ENCODE measurements around the gene ASCL2.
"Not testable (repeated sequence)": the region's sequence is repeated elsewhere in the genome, so short reads cannot be mapped to it uniquely, and the experiment has no call there.

ASCL2 gene

DNA sequence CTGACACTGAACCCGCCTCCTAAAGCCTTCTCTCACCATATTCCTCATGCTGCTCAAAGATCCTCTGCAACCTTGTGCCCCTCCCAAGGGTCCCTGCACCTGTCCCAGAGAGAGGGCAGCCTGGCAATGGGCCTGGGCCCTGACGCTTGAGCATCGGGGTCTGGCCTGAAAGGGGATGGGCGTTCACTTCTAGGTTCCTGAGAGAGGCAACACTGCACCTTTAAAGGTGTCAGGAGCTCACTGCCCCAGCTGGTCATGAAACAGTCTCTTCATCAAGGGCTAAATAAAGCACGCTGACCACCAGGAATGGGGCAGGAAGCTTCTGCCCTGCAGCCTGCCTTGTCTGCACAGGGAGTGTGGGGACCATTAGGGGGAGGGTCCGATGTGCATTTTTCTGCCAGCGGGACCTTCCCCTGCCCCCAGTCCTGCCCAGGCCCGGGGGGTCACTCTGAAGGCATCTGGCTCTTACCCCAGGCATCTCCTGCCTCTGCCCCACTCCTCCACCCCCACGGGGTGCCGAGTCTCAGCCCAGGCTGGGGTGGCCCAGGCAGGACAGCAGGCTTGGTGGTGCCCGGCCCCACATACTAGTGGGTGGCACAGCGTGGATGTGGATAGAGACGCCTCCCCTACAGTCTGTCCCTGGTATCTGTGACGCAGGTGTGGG lies 27.9 kb upstream of the ASCL2 start:
- no peak for DNase-seq (ENCODE audit: low read depth in 2 of 2)

DNA sequence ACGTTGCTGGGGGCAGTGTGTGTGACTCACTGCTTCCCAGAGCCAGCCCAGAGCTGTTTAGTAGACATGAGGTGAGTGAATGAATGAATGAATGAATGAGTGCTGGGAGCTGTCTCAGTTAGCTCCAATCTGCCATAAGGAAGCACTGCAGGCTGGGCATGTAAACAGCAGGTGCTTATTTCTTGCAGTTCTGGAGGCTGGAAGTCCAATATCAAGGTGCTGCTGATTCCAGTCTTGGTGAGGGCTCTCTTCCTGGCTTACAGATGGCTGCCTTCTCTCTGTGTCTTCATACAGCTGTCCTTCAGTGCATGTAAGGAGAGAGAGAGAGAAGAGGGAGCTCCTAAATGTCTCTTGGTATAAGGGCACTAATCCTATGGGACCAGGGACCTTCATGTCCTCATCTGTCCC lies 27.2 kb upstream of the ASCL2 start:
- DNase-seq (ENCODE audit: low read depth in 2 of 2): no peak

DNA sequence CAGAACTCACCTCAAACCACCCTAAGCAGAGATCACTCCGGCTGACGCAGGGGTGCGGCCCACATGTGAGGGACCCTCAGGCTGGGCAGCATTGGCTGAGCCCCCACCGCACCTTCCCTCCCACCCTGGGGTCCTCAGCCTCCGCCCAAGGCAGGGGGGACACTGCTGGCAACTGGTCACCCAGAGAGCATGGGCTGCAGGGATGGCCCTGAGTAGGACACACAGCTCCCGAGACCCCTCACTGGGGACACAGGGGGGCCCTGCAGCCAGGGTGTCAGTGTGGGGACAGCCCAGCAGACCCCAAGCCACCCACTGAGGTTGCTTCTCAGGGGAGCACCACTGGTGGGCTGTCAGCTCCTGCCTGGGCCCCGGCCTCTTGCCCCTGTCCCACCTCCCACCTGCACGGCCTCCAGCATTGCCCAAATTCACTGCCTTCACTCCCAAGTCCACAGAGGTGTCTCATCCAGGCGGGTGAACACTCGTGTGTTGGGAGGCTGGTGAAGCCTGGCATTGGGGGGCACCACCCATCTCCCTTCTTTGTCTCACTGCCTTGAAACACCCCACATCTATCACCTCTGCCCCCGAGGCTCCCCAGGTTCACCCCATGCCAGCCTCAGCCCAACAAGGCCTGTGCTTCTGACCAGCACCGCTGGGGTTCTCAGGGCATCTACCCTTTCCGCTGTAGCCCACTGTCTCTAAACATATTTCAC lies 26.7 kb upstream of the ASCL2 start:
- no peak for DNase-seq (ENCODE audit: low read depth in 2 of 2)

DNA sequence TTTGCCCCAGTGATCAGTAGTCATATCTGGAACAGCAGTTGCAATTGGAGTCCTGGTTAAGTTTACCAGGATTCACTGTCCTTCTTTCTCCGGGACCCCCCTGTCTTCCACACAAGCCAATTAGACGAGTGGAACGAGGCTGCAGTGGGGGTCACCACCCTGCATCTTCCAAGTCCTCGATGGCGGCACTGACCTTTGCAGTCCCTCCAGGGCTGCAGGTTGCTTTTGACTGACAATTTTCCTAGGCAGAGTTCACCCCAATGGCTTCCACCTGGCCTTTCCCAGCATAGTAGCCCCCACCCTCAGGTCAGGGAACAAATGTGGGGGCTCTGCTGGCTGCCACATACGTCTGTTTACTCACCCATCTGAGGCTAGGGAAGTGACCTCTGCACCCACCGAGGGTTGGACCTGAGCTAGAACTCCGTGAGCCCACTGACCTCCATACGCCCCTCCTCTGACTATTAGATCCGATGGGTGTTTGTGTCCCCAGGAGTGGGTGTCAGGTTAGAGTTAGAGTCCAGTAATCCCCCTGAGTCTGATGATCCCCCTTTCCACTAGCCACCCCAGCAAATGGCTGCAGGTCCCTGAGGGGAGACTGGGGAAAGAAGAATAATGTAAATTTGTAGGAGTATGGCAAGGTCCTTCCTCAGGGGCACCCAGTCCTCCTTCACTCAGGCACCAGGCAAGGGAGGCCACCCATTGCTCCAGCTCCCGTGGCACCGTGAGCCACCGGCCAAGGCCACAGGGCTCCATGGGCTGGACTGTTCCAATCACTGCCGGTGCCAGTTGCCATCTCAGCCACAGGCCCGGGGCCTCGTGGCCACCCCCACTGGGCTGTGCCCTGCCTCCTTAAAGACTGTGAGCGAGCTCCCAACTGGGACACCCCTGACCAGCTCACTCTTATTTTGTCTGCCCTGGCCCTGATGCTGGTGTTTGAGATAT lies 25.9 kb upstream of the ASCL2 start:
- no peak for DNase-seq (ENCODE audit: low read depth in 2 of 2)

- DNase-seq (ENCODE audit: low read depth in 2 of 2): no peak
These were observed 24.5 kb upstream of the ASCL2 start for GRCh38 chr11:2294926-2295290.

- DNase-seq (ENCODE audit: low read depth in 2 of 2): no peak
These were observed 23.9 kb upstream of the ASCL2 start for GRCh38 chr11:2293984-2294925.

GRCh38 chr11:2293531-2293971 lies 23.2 kb upstream of the ASCL2 start:
- no peak for DNase-seq (ENCODE audit: low read depth in 2 of 2)

- DNase-seq (ENCODE audit: low read depth in 2 of 2): no peak
These were observed 20.0 kb upstream of the ASCL2 start for GRCh38 chr11:2290351-2290841.

- DNase-seq (ENCODE audit: low read depth in 2 of 2): no peak
These were observed 19.5 kb upstream of the ASCL2 start for GRCh38 chr11:2289859-2290258.

DNA sequence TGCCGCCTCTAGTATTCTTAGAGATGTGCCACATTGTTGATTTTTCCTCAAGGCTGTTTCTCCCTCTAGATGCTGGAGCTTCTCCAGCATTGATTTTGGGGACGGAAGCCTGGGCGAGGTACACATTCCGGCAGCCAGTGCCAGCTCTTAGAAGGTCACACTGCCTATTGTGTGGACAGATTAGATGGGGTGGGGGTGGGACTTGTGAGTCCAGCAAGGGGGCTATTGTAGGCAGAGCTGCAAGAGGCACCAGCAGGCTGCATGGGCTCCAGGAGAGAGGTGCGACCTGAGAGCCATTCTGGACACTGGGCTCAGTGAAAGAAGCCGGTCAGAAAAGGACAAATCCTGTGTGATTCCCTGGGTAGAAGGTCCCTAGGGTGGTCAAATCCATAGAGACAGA lies 19.0 kb upstream of the ASCL2 start:
- DNase-seq (ENCODE audit: low read depth in 2 of 2): no peak

GRCh38 chr11:2287091-2287490 lies 16.7 kb upstream of the ASCL2 start:
- no peak for DNase-seq (ENCODE audit: low read depth in 2 of 2)

- not testable (repeated sequence) for DNase-seq (ENCODE audit: low read depth in 2 of 2)
These were observed 16.0 kb upstream of the ASCL2 start for GRCh38 chr11:2286350-2286749.

GRCh38 chr11:2280208-2280607 lies 9.8 kb upstream of the ASCL2 start:
- no peak for DNase-seq (ENCODE audit: low read depth in 2 of 2)

GRCh38 chr11:2277933-2278523 lies 7.6 kb upstream of the ASCL2 start:
- no peak for DNase-seq (ENCODE audit: low read depth in 2 of 2)

- no peak for DNase-seq (ENCODE audit: low read depth in 2 of 2)
These were observed 6.6 kb upstream of the ASCL2 start for GRCh38 chr11:2277008-2277346.

- DNase-seq (ENCODE audit: low read depth in 2 of 2): no peak
These were observed 6.1 kb upstream of the ASCL2 start for GRCh38 chr11:2276280-2277007.

DNA sequence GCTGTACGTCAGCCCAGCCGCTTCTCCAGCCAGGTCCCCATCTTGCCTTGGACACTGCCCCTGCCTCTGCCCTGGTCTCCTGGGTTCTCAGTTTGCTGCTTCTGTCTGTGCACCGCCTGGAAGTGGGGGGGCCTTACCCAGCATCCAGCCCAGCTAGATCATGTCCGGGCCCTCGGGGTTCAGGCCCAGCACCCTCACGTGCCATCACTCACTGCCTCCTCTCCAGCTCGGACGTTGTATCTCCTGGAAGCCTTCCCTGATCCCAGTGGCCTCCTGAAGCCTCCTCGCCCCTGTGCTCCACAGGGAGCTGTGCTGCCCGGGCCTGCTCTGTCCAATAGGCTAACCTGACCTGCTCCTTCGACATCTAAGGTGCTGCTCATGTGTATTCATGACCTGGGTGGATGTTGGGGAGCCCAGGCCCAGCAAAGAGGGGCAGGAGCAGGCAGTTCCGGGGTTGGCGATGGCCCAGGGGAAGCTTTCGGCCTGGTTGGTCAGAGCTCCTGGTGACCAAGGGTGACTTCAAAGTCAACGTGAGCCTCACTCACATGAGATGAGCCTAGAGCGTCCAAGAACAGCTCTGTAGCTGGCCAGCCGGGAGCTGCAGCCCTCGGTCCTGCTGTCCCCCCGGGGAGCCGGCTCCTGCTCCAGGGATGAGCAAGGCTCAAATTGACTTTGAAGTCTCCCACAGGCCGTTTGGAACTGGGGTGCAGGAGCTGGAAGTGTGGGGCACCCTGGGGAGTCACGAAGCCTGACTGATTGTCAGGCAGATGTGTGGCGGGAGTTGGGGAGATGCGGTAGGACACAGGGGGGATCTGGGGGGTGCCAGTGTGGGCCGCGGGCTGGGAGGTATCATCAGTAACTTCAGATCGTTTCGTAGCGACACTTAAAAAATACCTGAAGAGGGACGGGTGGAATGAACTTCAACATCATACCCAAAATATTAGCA lies 5.2 kb upstream of the ASCL2 start:
- no peak for DNase-seq (ENCODE audit: low read depth in 2 of 2)

GRCh38 chr11:2273771-2274170 lies 3.4 kb upstream of the ASCL2 start:
- DNase-seq (ENCODE audit: low read depth in 2 of 2): no peak

DNA sequence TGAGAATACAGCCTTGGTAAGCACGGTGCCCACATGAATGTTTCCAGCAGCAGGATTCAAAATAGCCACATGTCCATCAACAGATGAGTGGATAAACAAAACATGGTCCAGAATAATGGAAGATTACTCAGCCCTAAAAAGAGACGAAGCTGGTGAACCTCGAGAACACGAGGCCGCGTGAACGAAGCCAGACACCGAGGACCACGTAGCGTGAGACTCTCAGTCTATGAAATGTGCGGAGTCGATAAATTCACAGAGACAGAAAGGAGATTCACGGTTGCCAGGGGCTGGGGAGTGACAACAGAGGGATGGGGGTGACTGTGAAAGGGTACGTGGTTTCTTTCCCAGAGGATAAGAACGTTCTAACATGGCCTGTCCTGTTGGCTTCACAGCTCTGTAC lies 2.9 kb upstream of the ASCL2 start:
- no peak for DNase-seq (ENCODE audit: low read depth in 2 of 2)

Measured in stimulated activated CD8-positive, alpha-beta memory T cell treated with anti-CD3 and anti-CD28 coated beads, Interleukin-7, amount 100 ng/mL, for 1 hour (primary cell).